Calu3 (cell line): ENCODE data around the gene MED31. TPM values are rescaled to one million over a fixed set of nuclear protein-coding genes. Genes with fewer than 3 reads are reported as not detected.
"Not testable (repeated sequence)": the region's sequence is repeated elsewhere in the genome, so short reads cannot be mapped to it uniquely, and the experiment has no call there.

Experiments used
- BruUV-seq: library from RNA; stranded (reverse); fragments of 400-500 nt; replicated peaks from 2 replicates; lab custom pipeline; 2021; lab: Mats Ljungman, UMichigan
- CTCF ChIA-PET: fragments of 300-600 bp; sonication (Branson Sonifier 250); formaldehyde crosslinking; loops from one replicate; lab custom pipeline; 2022; ENCODE audit warnings: antibody characterized with exemption; lab: Charles Lee
- DNase-seq: peaks from one replicate; pipeline ENCODE4 v3.0.0; 2022
- H3K27ac Mint-ChIP-seq: one replicate; pipeline ENCODE4 v1.8.0; 2022; ENCODE audit warnings: mixed read lengths; ENCODE audit not compliant: unreplicated experiment
- H3K27me3 Mint-ChIP-seq: one replicate; pipeline ENCODE4 v1.8.0; 2022; ENCODE audit warnings: mixed read lengths; ENCODE audit not compliant: unreplicated experiment
- H3K36me3 Mint-ChIP-seq: one replicate; pipeline ENCODE4 v1.8.0; 2022; ENCODE audit warnings: mild to moderate bottlenecking, moderate library complexity, mixed read lengths; ENCODE audit not compliant: insufficient read depth, unreplicated experiment
- H3K4me1 Mint-ChIP-seq: one replicate; pipeline ENCODE4 v1.8.0; 2022; ENCODE audit warnings: mild to moderate bottlenecking, low read depth, mixed read lengths; ENCODE audit not compliant: unreplicated experiment
- H3K4me3 Mint-ChIP-seq: one replicate; pipeline ENCODE4 v1.8.0; 2022; ENCODE audit warnings: mild to moderate bottlenecking, low read depth, moderate library complexity, mixed read lengths; ENCODE audit not compliant: unreplicated experiment
- H3K9me3 Mint-ChIP-seq: one replicate; pipeline ENCODE4 v1.8.0; 2022; ENCODE audit warnings: low read depth, mixed read lengths; ENCODE audit not compliant: unreplicated experiment
- CTCF ChIP-seq: fragments of 200-600 bp; IDR thresholded peaks from one replicate; pipeline ENCODE4 v1.8.0; 2022; ENCODE audit warnings: antibody characterized with exemption; ENCODE audit not compliant: unreplicated experiment
- intact Hi-C: fragments of 100-400 bp; cut with micrococcal nuclease; formaldehyde crosslinking; loops from one replicate; pipeline ENCODE4 v1.10.0; 2022; ENCODE audit not compliant: unreplicated experiment
- total RNA-seq: library from RNA; stranded (reverse); gene quantifications from 2 replicates; pipeline ENCODE4 v1.2.3, GENCODE V29; 2022

Gene MED31
- total RNA-seq, 1 experiment from 2014 or later = 19.9 TPM

- CTCF ChIA-PET = interaction anchor here (0.5 to 1.4 kb wide), 4 partner anchors 177 to 381 kb away, joined by 3 to 6 read pairs (median 3); no protein-coding TSS in a partner anchor
- H3K27me3 Mint-ChIP-seq = peaks cover 17% of the 10 kb centered on the region
- BruUV-seq = no TSS peak
These were observed 14.7 kb upstream of the MED31 start for GRCh38 chr17:6666077-6666521.

GRCh38 chr17:6663200-6663599 is 11.8 kb upstream of the MED31 start:
- peaks cover 37% of the 10 kb centered on the region for H3K27me3 Mint-ChIP-seq

More at GRCh38 chr17:6666077-6666521, 14.7 kb upstream of the MED31 start:
- peak; percentile 81 for TF ChIP-seq CTCF
- H3K36me3 Mint-ChIP-seq = peaks cover 11% of the 10 kb centered on the region
- intact Hi-C loops = loop anchor here (5.0 kb wide), 3 partner anchors 176 to 341 kb away; no protein-coding TSS in a partner anchor
- DNase-seq = peak; percentile 72
- H3K9me3 Mint-ChIP-seq = no peaks in the 10 kb centered on the region
- H3K4me3 Mint-ChIP-seq = no peak overlapping the region
- H3K4me1 Mint-ChIP-seq = peaks cover 15% of the 10 kb centered on the region
- no peak overlapping the region for H3K27ac Mint-ChIP-seq

GRCh38 chr17:6661464-6661848 is 10.1 kb upstream of the MED31 start:
- intact Hi-C loops = no loop called here
- Mint-ChIP-seq H3K9me3 (no peaks in the 10 kb centered on the region), H3K4me1 (no peaks in the 10 kb centered on the region), H3K36me3 (no peaks in the 10 kb centered on the region), H3K27ac (no peak overlapping the region), H3K4me3 (no peak overlapping the region), H3K27me3 (peaks cover 37% of the 10 kb centered on the region)
- no peak for TF ChIP-seq CTCF
- no TSS peak for BruUV-seq
- no peak for DNase-seq
- CTCF ChIA-PET = no interaction called here

More at GRCh38 chr17:6663200-6663599, 11.8 kb upstream of the MED31 start:
- H3K9me3 Mint-ChIP-seq, BruUV-seq, CTCF ChIA-PET, H3K4me1 Mint-ChIP-seq, H3K36me3 Mint-ChIP-seq, H3K4me3 Mint-ChIP-seq, intact Hi-C loops, H3K27ac Mint-ChIP-seq, DNase-seq: not testable (repeated sequence)

GRCh38 chr17:6660805-6661463 is 9.5 kb upstream of the MED31 start:
- no peak overlapping the region for H3K4me3 Mint-ChIP-seq
- peaks cover 37% of the 10 kb centered on the region for H3K27me3 Mint-ChIP-seq
- H3K27ac Mint-ChIP-seq = no peak overlapping the region
- no peaks in the 10 kb centered on the region for H3K36me3 Mint-ChIP-seq
- no peak for DNase-seq
- intact Hi-C loops = no loop called here
- BruUV-seq = no TSS peak
- TF ChIP-seq CTCF = no peak
- CTCF ChIA-PET = no interaction called here
- no peaks in the 10 kb centered on the region for H3K4me1 Mint-ChIP-seq
- H3K9me3 Mint-ChIP-seq = no peaks in the 10 kb centered on the region

- Mint-ChIP-seq H3K27me3 (peaks cover 37% of the 10 kb centered on the region), H3K9me3 (no peaks in the 10 kb centered on the region), H3K36me3 (no peaks in the 10 kb centered on the region)
These were observed 8.7 kb upstream of the MED31 start for GRCh38 chr17:6660101-6660500.

GRCh38 chr17:6658411-6658810 is 7.0 kb upstream of the MED31 start:
- H3K4me1 Mint-ChIP-seq, H3K27ac Mint-ChIP-seq: not testable (repeated sequence)

More at GRCh38 chr17:6660101-6660500, 8.7 kb upstream of the MED31 start:
- TF ChIP-seq CTCF = no peak
- BruUV-seq = no TSS peak
- H3K4me1 Mint-ChIP-seq = no peaks in the 10 kb centered on the region
- no peak for DNase-seq
- no peak overlapping the region for H3K27ac Mint-ChIP-seq
- CTCF ChIA-PET = interaction anchor here (0.7 kb wide), 1 partner anchor 91 kb away, joined by 3 read pairs; no protein-coding TSS in a partner anchor
- intact Hi-C loops = no loop called here
- no peak overlapping the region for H3K4me3 Mint-ChIP-seq

More at GRCh38 chr17:6658411-6658810, 7.0 kb upstream of the MED31 start:
- H3K36me3 Mint-ChIP-seq, H3K4me3 Mint-ChIP-seq, CTCF ChIA-PET, intact Hi-C loops, H3K9me3 Mint-ChIP-seq, BruUV-seq, DNase-seq: not testable (repeated sequence)
- peaks cover 37% of the 10 kb centered on the region for H3K27me3 Mint-ChIP-seq
